ENCODE results near the gene SH3D21.

The SH3D21 gene

GRCh38 chr1:36320767-36321118 is 14.6 kb downstream of the SH3D21 start:
- Histone ChIP-seq H3K27ac (ENCODE audit: low read depth, low read length) (no peak overlapping the region), H3K4me1 (ENCODE audit: control insufficient read depth, low read length) (peaks cover 41% of the 10 kb centered on the region), H3K79me2 (ENCODE audit: control insufficient read depth, low read length) (no peaks in the 10 kb centered on the region), H3K4me2 (ENCODE audit: low read length) (peak overlapping the region; percentile 61), H3K36me3 (ENCODE audit: control insufficient read depth, low read length) (no peaks in the 10 kb centered on the region), H3K4me3 (ENCODE audit: low read length) (peak overlapping the region; percentile 60), H3K9me3 (ENCODE audit: control insufficient read depth, insufficient read depth, low read length) (no peaks in the 10 kb centered on the region), H3K27me3 (ENCODE audit: control insufficient read depth, low read length) (0 out of 2 replicates have a peak, but pooled peaks cover 2% of the 10 kb centered on the region), H3K9me2 (replicated peaks; ENCODE audit: control insufficient read depth, low read length) (no peaks in the 10 kb centered on the region), H4K20me1 (ENCODE audit: control insufficient read depth, insufficient read depth, low read depth, low read length) (no peaks in the 10 kb centered on the region), H3F3A (ENCODE audit: control insufficient read depth, insufficient read depth) (peaks cover 5% of the 10 kb centered on the region; the same call in 1 of the 2 replicates)
- TF ChIP-seq EZH2phosphoT487 (IDR thresholded peaks at IDR 0.05; ENCODE audit: borderline replicate concordance, low read length) (no peak), CTCF (IDR thresholded peaks at IDR 0.05; ENCODE audit: low read depth, low read length, poor library complexity, severe bottlenecking) (no peak)

- 0 out of 2 replicates have a peak, but pooled peaks cover 2% of the 10 kb centered on the region for H3K27me3 ChIP-seq (ENCODE audit: control insufficient read depth, low read length)
- H3K27ac ChIP-seq (ENCODE audit: low read depth, low read length) = no peak overlapping the region
- no peaks in the 10 kb centered on the region for H4K20me1 ChIP-seq (ENCODE audit: control insufficient read depth, insufficient read depth, low read depth, low read length)
- H3K4me2 ChIP-seq (ENCODE audit: low read length) = peak overlapping the region; percentile 61
- H3K9me3 ChIP-seq (ENCODE audit: control insufficient read depth, insufficient read depth, low read length) = no peaks in the 10 kb centered on the region
- H3K9me2 ChIP-seq (replicated peaks; ENCODE audit: control insufficient read depth, low read length) = no peaks in the 10 kb centered on the region
- peaks cover 41% of the 10 kb centered on the region for H3K4me1 ChIP-seq (ENCODE audit: control insufficient read depth, low read length)
- H3K79me2 ChIP-seq (ENCODE audit: control insufficient read depth, low read length) = no peaks in the 10 kb centered on the region
- peaks cover 5% of the 10 kb centered on the region; the same call in 1 of the 2 replicates for H3F3A ChIP-seq (ENCODE audit: control insufficient read depth, insufficient read depth)
- H3K4me3 ChIP-seq (ENCODE audit: low read length) = peak overlapping the region; percentile 60
- no peak for TF ChIP-seq CTCF (IDR thresholded peaks at IDR 0.05; ENCODE audit: low read depth, low read length, poor library complexity, severe bottlenecking)
- TF ChIP-seq EZH2phosphoT487 (IDR thresholded peaks at IDR 0.05; ENCODE audit: borderline replicate concordance, low read length) = no peak
- H3K36me3 ChIP-seq (ENCODE audit: control insufficient read depth, low read length) = no peaks in the 10 kb centered on the region
Observed at GRCh38 chr1:36321119-36321951, 15.2 kb downstream of the SH3D21 start.

GRCh38 chr1:36322041-36322785 is 16.0 kb downstream of the SH3D21 start:
- Histone ChIP-seq H3K27ac (ENCODE audit: low read depth, low read length) (no peak overlapping the region), H3K4me2 (ENCODE audit: low read length) (peak overlapping the region; percentile 86), H3K79me2 (ENCODE audit: control insufficient read depth, low read length) (no peaks in the 10 kb centered on the region), H4K20me1 (ENCODE audit: control insufficient read depth, insufficient read depth, low read depth, low read length) (no peaks in the 10 kb centered on the region), H3K9me2 (replicated peaks; ENCODE audit: control insufficient read depth, low read length) (no peaks in the 10 kb centered on the region), H3K4me1 (ENCODE audit: control insufficient read depth, low read length) (peaks cover 41% of the 10 kb centered on the region), H3K27me3 (ENCODE audit: control insufficient read depth, low read length) (0 out of 2 replicates have a peak, but pooled peaks cover 2% of the 10 kb centered on the region), H3K4me3 (ENCODE audit: low read length) (peak overlapping the region; percentile 76; the same call in 1 of the 2 replicates), H3F3A (ENCODE audit: control insufficient read depth, insufficient read depth) (peaks cover 5% of the 10 kb centered on the region; the same call in 1 of the 2 replicates), H3K36me3 (ENCODE audit: control insufficient read depth, low read length) (no peaks in the 10 kb centered on the region), H3K9me3 (ENCODE audit: control insufficient read depth, insufficient read depth, low read length) (no peaks in the 10 kb centered on the region)
- no peak for TF ChIP-seq EZH2phosphoT487 (IDR thresholded peaks at IDR 0.05; ENCODE audit: borderline replicate concordance, low read length)
- no peak for TF ChIP-seq CTCF (IDR thresholded peaks at IDR 0.05; ENCODE audit: low read depth, low read length, poor library complexity, severe bottlenecking)

All from DOHH2 (cell line).